Measurements from ENCODE around the gene PTGES3. TPM values are rescaled to one million over a fixed set of nuclear protein-coding genes. Genes with fewer than 3 reads are reported as not detected.

PTGES3 gene
- total and polyA plus RNA-seq, 9 donors = 109 to 328 (median 215) TPM

- H3K27me3 ChIP-seq = no peaks in the 10 kb centered on the region
- peak overlapping the region; percentile 97 for H3K4me3 ChIP-seq
- no peak for TF ChIP-seq CTCF (IDR thresholded peaks at IDR 0.05)
- TF ChIP-seq EP300 (IDR thresholded peaks at IDR 0.05) = no peak
- no peak for TF ChIP-seq POLR2A (IDR thresholded peaks at IDR 0.05)
- no peaks in the 10 kb centered on the region for H3K9me3 ChIP-seq
- intact Hi-C loops (cut with DNase I) = loop anchor here in 1 of 4 donors (2.0 kb wide), 1 partner anchor 80 kb away; the partner anchor contains the start of gene NACA
- peak in 2 of 5 donors; percentile 47 to 54 for DNase-seq
- H3K36me3 ChIP-seq = no peaks in the 10 kb centered on the region
- 0 to 1% (median 0%) methylated on average over 29 of the region's 29 CpGs for WGBS, 3 donors
- H3K27ac ChIP-seq = peak overlapping the region; percentile 19 to 86
- peaks cover 4% of the 10 kb centered on the region for H3K4me1 ChIP-seq (ENCODE audit: insufficient read depth)
Measured at GRCh38 chr12:56645201-56645716, 42.8 kb downstream of the PTGES3 start.

- WGBS, 3 donors = 29 to 45% (median 34%) methylated on average over 4 of the region's 4 CpGs
- H3K27ac ChIP-seq = peak overlapping the region in 1 of 2 donors; percentile 86
- peaks cover 4% of the 10 kb centered on the region for H3K4me1 ChIP-seq (ENCODE audit: insufficient read depth)
Measured at GRCh38 chr12:56644654-56645053, 43.4 kb downstream of the PTGES3 start.

GRCh38 chr12:56641219-56641618 is 46.9 kb downstream of the PTGES3 start:
- H3K36me3 ChIP-seq = no peaks in the 10 kb centered on the region
- intact Hi-C loops (cut with DNase I) = no loop called here
- DNase-seq = no peak
- H3K27ac ChIP-seq = no peak overlapping the region
- peaks cover 3% of the 10 kb centered on the region for H3K4me1 ChIP-seq (ENCODE audit: insufficient read depth)
- no peak overlapping the region for H3K4me3 ChIP-seq
- WGBS, 3 donors = 77 to 81% (median 78%) methylated on average over 6 of the region's 6 CpGs
- no peaks in the 10 kb centered on the region for H3K9me3 ChIP-seq
- no peaks in the 10 kb centered on the region for H3K27me3 ChIP-seq
- TF ChIP-seq POLR2A (IDR thresholded peaks at IDR 0.05) (no peak), CTCF (IDR thresholded peaks at IDR 0.05) (no peak), EP300 (IDR thresholded peaks at IDR 0.05) (no peak)

More at GRCh38 chr12:56644654-56645053, 43.4 kb downstream of the PTGES3 start:
- Histone ChIP-seq H3K27me3 (no peaks in the 10 kb centered on the region), H3K9me3 (no peaks in the 10 kb centered on the region), H3K36me3 (no peaks in the 10 kb centered on the region), H3K4me3 (peak overlapping the region; percentile 97)
- TF ChIP-seq CTCF (IDR thresholded peaks at IDR 0.05) = no peak
- no peak for TF ChIP-seq POLR2A (IDR thresholded peaks at IDR 0.05)
- TF ChIP-seq EP300 (IDR thresholded peaks at IDR 0.05) = no peak
- intact Hi-C loops (cut with DNase I) = loop anchor here in 1 of 4 donors (2.0 kb wide), 1 partner anchor 80 kb away; the partner anchor contains the start of gene NACA
- DNase-seq = no peak

GRCh38 chr12:56637621-56638020 is 50.5 kb downstream of the PTGES3 start:
- 52 to 57% (median 57%) methylated on average over 2 of the region's 2 CpGs for WGBS, 3 donors
- TF ChIP-seq CTCF (IDR thresholded peaks at IDR 0.05) = no peak
- TF ChIP-seq EP300 (IDR thresholded peaks at IDR 0.05) = no peak
- no peak for TF ChIP-seq POLR2A (IDR thresholded peaks at IDR 0.05)
- Histone ChIP-seq H3K4me1 (ENCODE audit: insufficient read depth) (peaks cover 12% of the 10 kb centered on the region), H3K36me3 (no peaks in the 10 kb centered on the region), H3K27me3 (no peaks in the 10 kb centered on the region), H3K27ac (peak overlapping the region in 1 of 2 donors; percentile 35), H3K4me3 (no peak overlapping the region), H3K9me3 (no peaks in the 10 kb centered on the region)
- DNase-seq = no peak
- intact Hi-C loops (cut with DNase I) = loop anchor here in 2 of 4 donors (5.0 to 10.0 kb wide), 2 partner anchors 50 to 903 kb away; partner anchors contain the start of gene PTGES3 (in 2 of the 2)
